ENCODE results near the gene TAAR1. TPM values are rescaled to one million over a fixed set of nuclear protein-coding genes. Genes with fewer than 3 reads are reported as not detected.

The TAAR1 gene
- total RNA-seq, 4 donors from 2014 or later: not detected

DNA sequence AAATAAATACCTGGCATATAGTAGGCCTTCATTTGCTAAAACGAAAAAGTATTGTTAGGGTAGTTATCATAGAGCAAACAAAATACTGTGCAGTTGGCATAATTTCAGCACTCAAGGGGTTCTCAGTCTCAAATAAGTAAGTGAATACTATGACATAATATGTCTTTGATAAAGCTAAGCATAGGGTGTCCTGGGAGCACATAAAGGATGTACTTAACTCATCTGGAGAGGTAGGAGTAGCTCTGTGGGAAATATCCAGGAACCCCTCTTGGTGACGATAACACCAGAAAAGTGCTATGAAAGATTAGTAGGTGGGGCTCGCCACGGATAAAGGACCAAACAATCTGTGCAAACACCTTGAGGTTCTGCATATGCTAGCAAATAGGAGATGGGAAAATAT lies 31.7 kb upstream of the TAAR1 start:
- TF ChIP-seq CTCF (IDR thresholded peaks at IDR 0.05; ENCODE audit: low read depth): no peak

DNA sequence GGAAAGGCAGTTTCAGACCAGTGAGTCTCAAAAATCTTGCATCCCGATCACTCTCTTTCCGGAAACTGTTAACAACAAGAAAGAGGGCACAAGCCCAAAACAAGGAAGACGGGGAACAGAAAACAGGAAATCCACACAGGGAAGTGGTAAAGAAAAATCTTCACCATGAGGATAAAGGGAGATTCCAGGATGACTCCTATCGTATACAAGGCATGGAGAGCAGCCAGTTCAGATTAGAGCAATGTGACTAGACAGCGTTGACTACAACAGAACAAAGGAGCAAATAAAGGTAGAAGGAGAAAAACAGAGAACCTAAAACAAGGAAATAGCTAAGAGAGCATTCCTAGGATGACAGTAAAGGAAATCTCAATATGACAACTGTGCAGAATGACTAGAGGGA lies 28.3 kb upstream of the TAAR1 start:
- TF ChIP-seq CTCF (IDR thresholded peaks at IDR 0.05; ENCODE audit: low read depth): no peak

DNA sequence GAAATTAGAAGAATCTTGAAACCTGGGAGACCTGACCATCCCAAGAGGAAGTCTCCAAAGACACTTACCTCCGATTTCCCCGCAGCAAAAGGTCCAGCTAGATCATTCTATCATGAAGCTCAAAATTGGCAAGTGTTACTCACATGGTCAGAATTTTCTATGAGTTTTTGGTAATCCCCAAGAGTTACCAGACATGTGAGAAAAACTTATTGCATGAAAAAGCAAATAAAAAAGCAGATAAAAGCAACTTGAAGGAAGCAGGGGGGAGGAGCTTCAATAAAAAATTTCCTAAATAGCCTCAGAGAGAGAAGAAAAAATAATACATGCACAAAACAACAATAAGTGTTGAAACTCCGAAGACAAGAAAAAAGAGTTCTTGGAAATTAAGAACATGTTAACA lies 27.5 kb upstream of the TAAR1 start:
- no peak for TF ChIP-seq CTCF (IDR thresholded peaks at IDR 0.05; ENCODE audit: low read depth)

GRCh38 chr6:132685009-132685408 lies 26.0 kb upstream of the TAAR1 start:
- TF ChIP-seq CTCF (IDR thresholded peaks at IDR 0.05; ENCODE audit: low read depth): no peak

DNA sequence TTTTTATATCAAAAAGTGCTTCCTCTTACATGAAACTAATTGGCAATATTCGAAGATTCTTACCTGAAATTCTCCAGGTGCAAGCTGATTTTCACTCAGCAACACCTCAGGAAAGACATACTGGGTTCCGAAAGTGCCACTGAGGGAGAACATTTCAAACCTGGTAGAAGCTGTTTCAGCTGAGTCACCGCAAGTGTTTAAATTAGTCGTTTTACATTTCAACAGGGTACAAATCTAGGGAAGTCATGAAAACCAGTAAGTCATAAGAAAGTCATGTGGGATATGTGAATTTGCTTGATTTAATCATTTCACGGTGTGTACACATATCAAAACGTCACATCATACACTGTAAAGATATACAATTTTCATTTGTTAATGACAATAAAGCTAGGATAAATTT lies 25.3 kb upstream of the TAAR1 start:
- TF ChIP-seq CTCF (IDR thresholded peaks at IDR 0.05; ENCODE audit: low read depth): no peak

DNA sequence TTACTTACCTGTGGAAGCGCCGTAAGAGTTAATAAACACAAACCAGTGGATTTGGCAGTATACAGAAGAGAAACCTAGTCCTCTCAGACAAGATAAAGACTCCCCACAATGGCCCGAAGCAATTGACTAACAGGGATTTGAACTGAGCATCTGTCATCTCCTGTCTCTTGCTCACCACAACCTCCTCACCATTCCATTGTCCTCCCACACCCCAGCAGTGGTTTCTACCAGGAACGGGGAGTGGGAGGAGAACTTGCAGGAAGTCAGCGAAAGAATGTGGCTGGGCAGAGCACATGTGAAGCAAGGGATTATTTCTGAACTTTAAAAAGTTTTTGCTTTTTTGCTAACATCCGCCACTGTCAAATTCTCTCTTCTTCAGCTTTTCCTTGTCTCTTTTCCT lies 24.6 kb upstream of the TAAR1 start:
- no peak for TF ChIP-seq CTCF (IDR thresholded peaks at IDR 0.05; ENCODE audit: low read depth)

GRCh38 chr6:132675749-132676148 lies 16.8 kb upstream of the TAAR1 start:
- TF ChIP-seq CTCF (IDR thresholded peaks at IDR 0.05; ENCODE audit: low read depth): no peak

GRCh38 chr6:132675002-132675401 lies 16.0 kb upstream of the TAAR1 start:
- TF ChIP-seq CTCF (IDR thresholded peaks at IDR 0.05; ENCODE audit: low read depth): no peak

All from subcutaneous adipose tissue (tissue), 4 donors.